K562 (cell line): ENCODE results near the gene SLC6A6. TPM values are rescaled to one million over a fixed set of nuclear protein-coding genes. Genes with fewer than 3 reads are reported as not detected.

ENCODE experiments used
- ATAC-seq: fragments of 200-7000 bp; cut with Tn5 transposase; 3 replicates; pipeline ENCODE4 v1.9.1; 2020; ENCODE audit warnings: moderate library complexity
- BruUV-seq: library from RNA; stranded (reverse); fragments of 400-500 nt; replicated peaks from 2 replicates; lab custom pipeline; 2021; lab: Mats Ljungman, UMichigan
- CTCF ChIA-PET: fragments of 300-600 bp; formaldehyde crosslinking; extraction: SDS; loops from one replicate; lab custom pipeline; 2021; ENCODE audit warnings: low intra/inter-chr PET ratio; lab: Yijun Ruan, JAX
- POLR2A ChIA-PET: fragments of 300-600, 350-650 bp; sonication (Branson Sonifier 250); formaldehyde crosslinking; extraction: SDS; loops from one replicate; lab custom pipeline; 2021; ENCODE audit warnings: antibody characterized with exemption, inconsistent platforms; lab: Yijun Ruan, JAX
- DNase-seq, 4 experiments: peaks; one replicate each; pipeline versions ENCODE4 v3.0.0 to v3.0.0-alpha.2; 2011 to 2018; ENCODE audit warnings: low spot score in 3 of 4, mixed read lengths in 3 of 4; ENCODE audit errors: extremely low read depth in 1 of 4
- FAIRE-seq: peaks from 2 replicates; lab custom pipeline; 2011; peaks lifted over from hg19 to GRCh38; lab: Jason Lieb, UNC
- H2AFZ ChIP-seq: 2 replicates; pipeline ENCODE4 v1.6.0; 2011; ENCODE audit warnings: low read depth, low read length, control low read depth, inconsistent platforms
- H3K27ac ChIP-seq: fragments of 200-600 bp; 3 replicates; pipeline ENCODE4 v1.8.0; 2011; ENCODE audit warnings: low read depth, mild to moderate bottlenecking, control low read depth, inconsistent platforms, low read length, moderate library complexity, mixed read lengths; ENCODE audit errors: extremely low read depth
- H3K27me3 ChIP-seq, 2 experiments: fragments of 300-600 bp in 1 of 2; 2 replicates in 1 of 2; 3 replicates in 1 of 2; pipeline versions ENCODE4 v1.6.0 to v1.8.0; 2011; ENCODE audit warnings: inconsistent platforms in 2 of 2, low read length in 2 of 2, mild to moderate bottlenecking in 1 of 2, mixed read lengths in 1 of 2, moderate library complexity in 1 of 2; ENCODE audit not compliant: control insufficient read depth in 2 of 2, insufficient read depth in 2 of 2
- H3K36me3 ChIP-seq: fragments of 300-600 bp; 3 replicates; pipeline ENCODE4 v1.8.0; 2011; ENCODE audit warnings: mild to moderate bottlenecking, low read length, inconsistent platforms; ENCODE audit not compliant: control insufficient read depth, insufficient read depth
- H3K4me1 ChIP-seq, 2 experiments: fragments of 200-600 bp in 1 of 2; replicated peaks in 1 of 2; 2 replicates in 1 of 2; 3 replicates in 1 of 2; pipeline versions ENCODE4 v1.5.1 to v1.8.0; 2011; ENCODE audit warnings: inconsistent platforms in 2 of 2, low read length in 2 of 2, mild to moderate bottlenecking in 1 of 2, mixed read lengths in 1 of 2, moderate library complexity in 1 of 2; ENCODE audit not compliant: control insufficient read depth in 2 of 2, insufficient read depth in 2 of 2
- H3K4me2 ChIP-seq: 2 replicates; pipeline ENCODE4 v1.6.1; 2011; ENCODE audit warnings: low read length, control low read depth, inconsistent platforms, mixed read lengths; ENCODE audit not compliant: insufficient read depth
- H3K4me3 ChIP-seq: fragments of 200-600 bp; sonication (generic), shearing (Covaris generic); 2 replicates; pipeline ENCODE4 v1.5.1; 2016; ENCODE audit warnings: control low read depth, inconsistent platforms
- H3K79me2 ChIP-seq: fragments of 200-600 bp; 3 replicates; pipeline ENCODE4 v1.8.0; 2011; ENCODE audit warnings: low read length, inconsistent platforms; ENCODE audit not compliant: control insufficient read depth, insufficient read depth
- H3K9ac ChIP-seq, 2 experiments: 2 replicates each; pipeline versions ENCODE4 v1.6.0 to v1.6.1; 2011; ENCODE audit warnings: low read depth in 2 of 2, low read length in 2 of 2, control low read depth in 1 of 2, inconsistent platforms in 1 of 2, mild to moderate bottlenecking in 1 of 2, mixed read lengths in 1 of 2; ENCODE audit not compliant: insufficient read depth in 1 of 2
- H3K9me1 ChIP-seq: one replicate; pipeline ENCODE4 v1.6.0; 2011; ENCODE audit warnings: inconsistent platforms, mild to moderate bottlenecking, low read length, moderate library complexity; ENCODE audit not compliant: control insufficient read depth, insufficient read depth
- H3K9me3 ChIP-seq: replicated peaks from 2 replicates; pipeline ENCODE4 v1.5.1; 2011; ENCODE audit warnings: low read depth, low read length, inconsistent platforms; ENCODE audit not compliant: control insufficient read depth, insufficient read depth
- H4K20me1 ChIP-seq: replicated peaks from 2 replicates; pipeline ENCODE4 v1.6.1; 2011; ENCODE audit warnings: low read length, inconsistent platforms, mixed read lengths; ENCODE audit not compliant: control insufficient read depth, insufficient read depth
- ATF4 ChIP-seq: fragments of 450-650 bp; formaldehyde crosslinking; IDR thresholded peaks from 2 replicates; pipeline ENCODE4 v1.4.0; 2022; ENCODE audit warnings: mild to moderate bottlenecking, moderate library complexity
- CBFA2T3 ChIP-seq: fragments of 450-650 bp; IDR thresholded peaks from 2 replicates; pipeline ENCODE4 v1.6.1; 2017
- CTBP1 ChIP-seq: fragments of 450-650 bp; IDR thresholded peaks from 2 replicates; pipeline ENCODE4 v1.6.1; 2016; ENCODE audit warnings: borderline replicate concordance
- DPF2 ChIP-seq: fragments of 450-650 bp; IDR thresholded peaks from 2 replicates; pipeline ENCODE4 v1.6.1; 2016
- FOSL1 ChIP-seq: fragments of 200-800 bp; sonication (Bioruptor generic); conservative IDR thresholded peaks from 2 replicates; pipeline ENCODE4 v1.6.1; 2016; ENCODE audit warnings: missing genetic modification characterization, missing compliant biosample characterization
- HMG20B ChIP-seq: fragments of 250-450 bp; sonication (Bioruptor Pico); IDR thresholded peaks from 2 replicates; pipeline ENCODE4 v1.5.0; 2021; ENCODE audit warnings: mild to moderate bottlenecking
- JUND ChIP-seq, 2 experiments: IDR thresholded peaks; 2 replicates in 1 of 2; 3 replicates in 1 of 2; pipeline ENCODE4 v1.6.1; 2011; ENCODE audit warnings: borderline replicate concordance in 2 of 2, low read depth in 2 of 2, low read length in 2 of 2, improper control_type of control experiment in 1 of 2, missing biosample characterization in 1 of 2, missing genetic modification characterization in 1 of 2, missing genetic modification reagents in 1 of 2
- KLF16 ChIP-seq: IDR thresholded peaks from 2 replicates; pipeline ENCODE4 v1.6.1; 2016; ENCODE audit warnings: antibody characterized with exemption
- SMARCA4 ChIP-seq: fragments of 450-650 bp; IDR thresholded peaks from 2 replicates; pipeline ENCODE4 v1.6.1; 2016
- TAF1 ChIP-seq: IDR thresholded peaks from 2 replicates; pipeline ENCODE4 v1.6.1; 2011; ENCODE audit warnings: mild to moderate bottlenecking, low read length, moderate library complexity; ENCODE audit not compliant: insufficient read depth, control insufficient read depth, severe bottlenecking; ENCODE audit errors: extremely low read depth
- TAF9B ChIP-seq: fragments of 450-650 bp; IDR thresholded peaks from 2 replicates; pipeline ENCODE4 v1.6.1; 2018; ENCODE audit warnings: mild to moderate bottlenecking; ENCODE audit not compliant: partially characterized antibody
- ZNF778 ChIP-seq: fragments of 450-650 bp; formaldehyde crosslinking; IDR thresholded peaks from 2 replicates; pipeline ENCODE4 v1.4.0; 2020; ENCODE audit warnings: mild to moderate bottlenecking, moderate library complexity
- WGBS: fragments of 100-300 bp; shearing (Covaris generic); methylation state at CpG from one replicate; pipeline ENCODE4 v1.1.6; 2016; ENCODE audit warnings: low coverage, mixed read lengths; ENCODE audit not compliant: insufficient coverage; ENCODE audit errors: missing lambda C conversion rate; 5-methylcytosine and 5-hydroxymethylcytosine counted together
- in situ Hi-C: fragments of 300-500 bp; cut with MboI; formaldehyde crosslinking; loops from 4 replicates; pipeline ENCODE4 v1.15.0; 2018; ENCODE audit warnings: inconsistent platforms, mixed read lengths
- intact Hi-C: fragments of 100-400 bp; cut with micrococcal nuclease; formaldehyde crosslinking; loops from 2 replicates; pipeline ENCODE4 v1.14.2; 2022
- polyA plus RNA-seq, 8 experiments: library from polyadenylated mRNA; depleted of rRNA in 4 of 8; stranded (reverse) in 5 of 8; unstranded in 3 of 8; fragments of >200 nt; fragmentation: Nextera tagmentation in 2 of 8; fragmentation: Illumina TruSeq in 1 of 8; extraction: Ambion mirVana in 2 of 8; extraction: Trizol in 1 of 8; gene quantifications; 2 replicates each; pipeline versions ENCODE4 v1.2.1 to v1.2.3, GENCODE V29; 2011 to 2014; ENCODE audit warnings: inconsistent platforms in 1 of 8, missing spikeins in 1 of 8
- total RNA-seq, 7 experiments: library from RNA; depleted of rRNA in 6 of 7; stranded (reverse); fragments of >200 nt in 6 of 7; fragmentation: Illumina TruSeq in 2 of 7; extraction: Trizol in 2 of 7; gene quantifications; 2 replicates each; pipeline versions ENCODE4 v1.2.1 to v1.2.3, GENCODE V29; 2011 to 2021; ENCODE audit warnings: low replicate concordance in 1 of 7
- TF ChIP-seq, protein P1 (sequence below): fragments of 200-800 bp; sonication (Bioruptor generic); IDR thresholded peaks from 2 replicates; pipeline ENCODE4 v1.6.1; 2017; ENCODE audit warnings: missing genetic modification characterization, missing compliant biosample characterization
- TF ChIP-seq, protein P2 (sequence below): sonication (generic); formaldehyde crosslinking; IDR thresholded peaks from 2 replicates; pipeline ENCODE4 v1.9.0; 2022; ENCODE audit warnings: mild to moderate bottlenecking, missing genetic modification reagents
- TF ChIP-seq, protein P3 (sequence below), 2 experiments: fragments of 450-650 bp in 1 of 2; sonication (generic) in 1 of 2; formaldehyde crosslinking in 1 of 2; IDR thresholded peaks in 1 of 2; conservative IDR thresholded peaks in 1 of 2; 2 replicates each; pipeline versions ENCODE4 v1.6.1 to v1.8.1; 2016 to 2023; ENCODE audit warnings: mild to moderate bottlenecking in 2 of 2, moderate library complexity in 2 of 2, inconsistent platforms in 1 of 2, missing genetic modification reagents in 1 of 2

Gene SLC6A6
- total and polyA plus RNA-seq, 9 of the 15 experiments (the other 6 are each of a cell fraction or from before 2014, with no cell fraction given) = 12.3 to 203 (median 93.2) TPM

GRCh38 chr3:14412831-14413380, 10.5 kb downstream of the SLC6A6 start (continued):
- TF ChIP-seq ATF4 = no peak
- no peak for TF ChIP-seq TAF9B

DNA sequence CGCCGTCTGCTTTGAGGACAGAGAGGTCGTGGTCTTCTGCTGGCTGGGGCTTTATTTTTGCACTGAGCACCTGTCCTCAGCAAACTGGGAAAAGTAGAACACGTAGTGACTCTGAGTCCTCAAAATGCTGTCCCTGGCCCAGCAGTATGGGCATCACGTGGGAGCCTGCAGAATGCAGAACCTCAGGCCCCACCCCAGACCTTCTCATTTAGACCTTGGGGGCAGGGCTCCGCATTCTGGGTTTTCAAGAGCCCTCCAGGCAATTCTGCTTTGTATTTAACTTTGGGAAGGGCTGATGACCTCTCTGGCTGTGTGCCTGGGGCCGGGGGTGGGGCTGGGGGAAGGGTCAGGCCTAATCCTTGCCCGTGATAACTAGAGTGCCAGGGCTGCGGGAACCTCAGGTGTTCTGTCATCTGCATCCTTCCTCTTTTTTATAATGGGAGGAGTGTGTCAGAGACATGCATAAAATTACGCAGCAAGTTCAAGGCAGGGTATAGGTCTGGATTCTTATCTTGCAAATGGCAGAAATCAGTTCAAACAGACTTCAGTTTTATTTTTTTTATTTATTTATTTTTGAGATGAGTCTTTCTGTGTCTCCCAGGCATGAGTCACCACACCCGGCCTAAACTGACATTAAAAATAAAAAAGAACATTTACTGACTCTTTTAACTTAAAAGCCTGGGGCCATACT, 11.1 kb downstream of the SLC6A6 start:
- no peak overlapping the region for H2AFZ ChIP-seq
- peak overlapping the region; percentile 44; the same call in 2 of the 3 replicates for H3K27ac ChIP-seq
- peaks cover 4% of the 10 kb centered on the region for H3K9me1 ChIP-seq
- POLR2A ChIA-PET = no interaction called here
- peak overlapping the region; percentile 4 to 88; a peak in 3 of 4 replicates for H3K9ac ChIP-seq
- no TSS peak for BruUV-seq
- DNase-seq = peak in 1 of 4 experiments; percentile 29
- ATAC-seq = no peak
- H3K4me2 ChIP-seq = no peak overlapping the region
- H3K27me3 ChIP-seq = no peaks in the 10 kb centered on the region
- peaks cover 97% of the 10 kb centered on the region for H3K36me3 ChIP-seq
- intact Hi-C loops = no loop called here
- CTCF ChIA-PET = no interaction called here
- H4K20me1 ChIP-seq = no peaks in the 10 kb centered on the region; the same call in none of the 2 replicates
- peaks cover 95% of the 10 kb centered on the region for H3K79me2 ChIP-seq
- H3K4me3 ChIP-seq = no peak overlapping the region
- 53% methylated on average over 11 of the region's 11 CpGs for WGBS
- H3K4me1 ChIP-seq = peaks cover 51 to 52% of the 10 kb centered on the region in 2 experiments
- in situ Hi-C loops = no loop called here
- no peaks in the 10 kb centered on the region for H3K9me3 ChIP-seq
- no peak for FAIRE-seq
- 0 out of 2 replicates have a peak, but pooled peaks have one; percentile 34 for TF ChIP-seq DPF2
- TF ChIP-seq ZNF778 (CRISPR knock-in tag) = no peak
- TF ChIP-seq KLF16 = no peak
- 0 out of 2 replicates have a peak, but pooled peaks have one; percentile 12 for TF ChIP-seq SMARCA4
- peak; percentile 81 for TF ChIP-seq FOSL1 (tag)
- TF ChIP-seq JUND (IDR thresholded peaks at IDR 0.05; ENCODE audit: borderline replicate concordance, low read depth, low read length) = peak; percentile 53; the same call in 1 of the 2 replicates
- no peak for TF ChIP-seq JUND (tag; IDR thresholded peaks at IDR 0.05; ENCODE audit: borderline replicate concordance, low read depth, low read length)
- TF ChIP-seq, protein P1, sequence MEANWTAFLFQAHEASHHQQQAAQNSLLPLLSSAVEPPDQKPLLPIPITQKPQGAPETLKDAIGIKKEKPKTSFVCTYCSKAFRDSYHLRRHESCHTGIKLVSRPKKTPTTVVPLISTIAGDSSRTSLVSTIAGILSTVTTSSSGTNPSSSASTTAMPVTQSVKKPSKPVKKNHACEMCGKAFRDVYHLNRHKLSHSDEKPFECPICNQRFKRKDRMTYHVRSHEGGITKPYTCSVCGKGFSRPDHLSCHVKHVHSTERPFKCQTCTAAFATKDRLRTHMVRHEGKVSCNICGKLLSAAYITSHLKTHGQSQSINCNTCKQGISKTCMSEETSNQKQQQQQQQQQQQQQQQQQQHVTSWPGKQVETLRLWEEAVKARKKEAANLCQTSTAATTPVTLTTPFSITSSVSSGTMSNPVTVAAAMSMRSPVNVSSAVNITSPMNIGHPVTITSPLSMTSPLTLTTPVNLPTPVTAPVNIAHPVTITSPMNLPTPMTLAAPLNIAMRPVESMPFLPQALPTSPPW = peak; percentile 37; the same call in 1 of the 2 replicates
- 0 out of 2 replicates have a peak, but pooled peaks have one; percentile 13 for TF ChIP-seq CTBP1
- no peak for TF ChIP-seq TAF1
- peak; percentile 19; the same call in 1 of the 2 replicates for TF ChIP-seq CBFA2T3
- no peak for TF ChIP-seq HMG20B (CRISPR knock-in tag)
- TF ChIP-seq, protein P2, sequence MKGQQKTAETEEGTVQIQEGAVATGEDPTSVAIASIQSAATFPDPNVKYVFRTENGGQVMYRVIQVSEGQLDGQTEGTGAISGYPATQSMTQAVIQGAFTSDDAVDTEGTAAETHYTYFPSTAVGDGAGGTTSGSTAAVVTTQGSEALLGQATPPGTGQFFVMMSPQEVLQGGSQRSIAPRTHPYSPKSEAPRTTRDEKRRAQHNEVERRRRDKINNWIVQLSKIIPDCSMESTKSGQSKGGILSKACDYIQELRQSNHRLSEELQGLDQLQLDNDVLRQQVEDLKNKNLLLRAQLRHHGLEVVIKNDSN = peak; percentile 62; the same call in 1 of the 2 replicates
- TF ChIP-seq, protein P3, sequence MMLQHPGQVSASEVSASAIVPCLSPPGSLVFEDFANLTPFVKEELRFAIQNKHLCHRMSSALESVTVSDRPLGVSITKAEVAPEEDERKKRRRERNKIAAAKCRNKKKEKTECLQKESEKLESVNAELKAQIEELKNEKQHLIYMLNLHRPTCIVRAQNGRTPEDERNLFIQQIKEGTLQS (IDR thresholded peaks at IDR 0.05) = peak; percentile 67
- TF ChIP-seq, protein P3 (CRISPR knock-in tag; conservative IDR thresholded peaks at IDR 0.05) = no peak
